Duodenal mucosa (tissue), 2 donors: ENCODE results near the gene IQGAP2.

Source experiments
- H3K27ac ChIP-seq: one replicate; pipeline ENCODE4 v1.7.0; 2013; ENCODE audit warnings: low read depth, low read length
- H3K27me3 ChIP-seq, 2 donors: one replicate each; pipeline ENCODE4 v1.7.0; 2013; ENCODE audit warnings: low read length in 2 of 2, control low read depth in 1 of 2; ENCODE audit not compliant: insufficient read depth in 2 of 2, control insufficient read depth in 1 of 2
- H3K36me3 ChIP-seq, 2 donors: one replicate each; pipeline ENCODE4 v1.7.0; 2013; ENCODE audit warnings: low read length in 2 of 2, control low read depth in 1 of 2; ENCODE audit not compliant: insufficient read depth in 2 of 2, control insufficient read depth in 1 of 2
- H3K4me1 ChIP-seq, 2 donors: one replicate each; pipeline ENCODE4 v1.7.0; 2013; ENCODE audit warnings: low read length in 2 of 2, control low read depth in 1 of 2; ENCODE audit not compliant: insufficient read depth in 2 of 2, control insufficient read depth in 1 of 2
- H3K4me3 ChIP-seq, 2 donors: one replicate each; pipeline ENCODE4 v1.7.0; 2013; ENCODE audit warnings: low read length in 2 of 2, low read depth in 1 of 2
- H3K9ac ChIP-seq, 2 donors: one replicate each; pipeline ENCODE4 v1.7.0; 2013; ENCODE audit warnings: low read length in 2 of 2, low read depth in 1 of 2
- H3K9me3 ChIP-seq, 2 donors: one replicate each; pipeline ENCODE4 v1.7.0; 2013; ENCODE audit warnings: low read length in 2 of 2, control low read depth in 1 of 2; ENCODE audit not compliant: control insufficient read depth in 1 of 2

Gene IQGAP2

DNA sequence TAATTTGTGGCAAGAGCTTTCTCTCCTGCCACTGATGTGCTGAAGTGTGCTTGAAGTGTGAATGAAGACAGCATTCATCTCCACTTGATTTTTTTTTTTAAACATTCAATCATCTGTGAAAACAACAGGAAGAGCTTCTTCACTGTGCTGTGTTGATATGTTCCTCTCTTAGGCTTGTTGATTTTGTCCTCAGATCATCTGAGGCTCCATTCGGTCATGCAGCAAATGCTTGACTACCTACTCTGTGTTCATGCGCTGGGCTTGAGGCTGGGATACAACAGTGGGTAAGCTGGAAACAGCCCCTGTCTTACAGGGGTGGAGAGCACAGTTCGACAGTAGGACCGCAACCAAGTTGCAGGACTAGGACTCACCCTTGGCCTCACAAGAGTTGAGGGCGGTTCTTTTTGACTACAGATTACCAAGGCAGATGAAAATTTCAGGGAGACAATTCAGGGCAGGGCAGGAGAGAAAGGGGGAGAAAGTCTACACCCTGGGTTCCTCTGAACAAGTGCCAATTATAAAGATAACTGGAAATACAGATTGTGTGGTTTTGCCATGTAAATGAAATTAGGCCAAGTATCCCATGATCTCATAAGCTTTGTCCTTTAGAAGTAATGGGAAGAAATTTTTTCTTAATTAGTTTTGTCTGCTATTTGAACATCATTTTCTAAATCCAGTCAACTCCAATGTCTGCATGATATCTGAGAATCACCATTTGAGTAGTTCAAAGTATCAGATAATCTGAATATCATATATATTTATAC lies 281.9 kb downstream of the IQGAP2 start:
- no peak overlapping the region for H3K27ac ChIP-seq
- H3K4me1 ChIP-seq, result peaks cover 7 to 19% of the 10 kb centered on the region in 2 donors
- peaks cover 9 to 20% of the 10 kb centered on the region in 2 donors for H3K36me3 ChIP-seq
- no peak overlapping the region for H3K9ac ChIP-seq
- H3K4me3 ChIP-seq, result no peak overlapping the region
- no peaks in the 10 kb centered on the region for H3K9me3 ChIP-seq
- no peaks in the 10 kb centered on the region for H3K27me3 ChIP-seq

DNA sequence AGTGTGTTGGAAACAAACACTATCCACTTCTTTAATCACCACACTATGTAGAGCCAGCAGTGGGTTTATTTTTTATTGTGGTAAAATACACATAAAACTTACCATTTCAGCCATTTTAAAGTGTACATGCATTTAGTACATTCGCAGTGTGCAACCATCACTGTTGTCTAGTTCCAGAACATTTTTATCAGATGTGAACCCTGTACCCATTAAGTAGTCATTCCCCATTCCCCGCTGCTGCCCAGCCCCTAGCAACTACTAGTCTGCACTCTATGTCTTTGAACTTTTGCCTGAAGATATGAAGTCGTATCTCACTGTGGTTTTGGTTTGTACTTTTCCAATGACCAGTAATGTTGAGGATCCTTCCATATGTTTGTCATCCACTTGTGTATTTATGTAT lies 282.6 kb downstream of the IQGAP2 start:
- H3K36me3 ChIP-seq, result peaks cover 14 to 20% of the 10 kb centered on the region in 2 donors
- no peaks in the 10 kb centered on the region for H3K27me3 ChIP-seq
- peaks cover 7 to 21% of the 10 kb centered on the region in 2 donors for H3K4me1 ChIP-seq
- H3K9ac ChIP-seq, result no peak overlapping the region
- no peak overlapping the region for H3K27ac ChIP-seq
- no peak overlapping the region for H3K4me3 ChIP-seq
- H3K9me3 ChIP-seq, result no peaks in the 10 kb centered on the region

DNA sequence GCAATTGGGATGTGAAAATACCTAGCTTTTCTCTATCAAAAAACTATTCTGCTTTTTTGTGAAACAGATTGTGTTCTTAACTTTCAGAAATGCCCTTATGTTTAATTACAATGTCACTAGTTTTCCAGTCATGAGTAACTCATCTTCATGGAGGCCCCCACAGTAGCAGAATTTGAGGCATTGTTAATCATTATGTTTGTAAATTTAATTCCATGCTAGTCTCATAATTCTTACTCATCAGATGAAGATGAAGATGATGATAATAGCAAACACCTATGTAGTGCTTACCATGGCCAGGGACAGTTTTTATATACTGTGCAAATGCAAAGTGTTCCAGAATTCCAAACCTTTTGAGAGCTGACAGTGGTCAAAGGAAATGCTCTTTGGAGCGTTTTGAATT lies 285.1 kb downstream of the IQGAP2 start:
- peaks cover 7 to 30% of the 10 kb centered on the region in 2 donors for H3K4me1 ChIP-seq
- peaks cover 20 to 24% of the 10 kb centered on the region in 2 donors for H3K36me3 ChIP-seq
- no peaks in the 10 kb centered on the region for H3K9me3 ChIP-seq
- no peak overlapping the region for H3K27ac ChIP-seq
- H3K4me3 ChIP-seq, result no peak overlapping the region
- no peaks in the 10 kb centered on the region for H3K27me3 ChIP-seq
- H3K9ac ChIP-seq, result no peak overlapping the region

DNA sequence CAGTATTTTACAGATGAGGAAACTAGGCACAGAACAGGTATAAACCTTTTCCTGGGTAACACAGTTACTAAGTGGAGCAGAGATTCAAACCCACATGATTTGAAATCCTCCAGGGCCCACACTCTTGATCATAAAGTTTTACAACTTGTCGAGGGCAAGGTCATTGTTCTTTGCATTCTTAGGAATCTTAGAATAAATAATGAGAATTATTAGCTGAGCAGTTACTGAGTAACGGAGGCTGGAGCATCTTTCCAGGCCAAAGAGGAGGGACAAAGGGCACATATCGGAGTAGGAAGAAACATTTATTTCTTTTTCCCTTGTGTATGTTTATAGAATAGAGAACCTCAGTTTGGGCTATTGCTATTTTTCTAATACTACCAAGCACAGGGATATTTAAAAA lies 285.8 kb downstream of the IQGAP2 start:
- peaks cover 24 to 26% of the 10 kb centered on the region in 2 donors for H3K36me3 ChIP-seq
- no peak overlapping the region for H3K4me3 ChIP-seq
- no peak overlapping the region for H3K9ac ChIP-seq
- no peaks in the 10 kb centered on the region for H3K27me3 ChIP-seq
- H3K27ac ChIP-seq, result no peak overlapping the region
- no peaks in the 10 kb centered on the region for H3K9me3 ChIP-seq
- peaks cover 7 to 30% of the 10 kb centered on the region in 2 donors for H3K4me1 ChIP-seq

DNA sequence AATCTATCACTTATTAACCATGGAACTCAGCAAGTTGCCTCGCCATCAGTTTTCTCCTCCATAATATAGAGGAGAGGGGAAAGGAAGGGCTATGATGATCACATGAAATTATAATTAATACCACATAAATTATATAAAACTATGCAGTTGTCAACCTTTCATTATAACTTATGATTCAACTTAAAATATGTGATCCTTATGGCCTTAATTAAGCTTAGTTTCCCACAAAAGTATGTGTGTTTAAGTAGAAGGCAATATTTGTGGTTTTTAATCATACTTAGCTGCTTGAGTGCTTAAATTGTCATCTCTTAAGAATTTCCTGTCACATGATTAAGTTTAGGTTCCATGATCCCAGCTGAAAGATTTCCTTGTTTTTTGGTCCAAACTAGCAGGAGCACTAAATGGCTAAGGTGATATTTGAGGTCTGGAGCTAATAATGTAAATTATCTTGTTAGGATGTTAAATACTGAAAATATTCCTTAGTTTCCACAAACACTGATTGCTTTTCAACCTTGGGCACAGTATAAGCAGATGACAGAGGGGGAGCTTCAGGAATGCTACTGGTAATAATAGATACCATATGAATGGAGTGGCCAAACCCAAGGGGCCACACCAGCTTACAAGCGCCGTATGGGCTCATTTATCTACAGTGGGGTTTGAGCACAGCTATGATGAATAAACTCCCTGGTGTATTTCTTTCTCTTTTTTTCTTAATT lies 286.4 kb downstream of the IQGAP2 start:
- H3K27ac ChIP-seq, result no peak overlapping the region

DNA sequence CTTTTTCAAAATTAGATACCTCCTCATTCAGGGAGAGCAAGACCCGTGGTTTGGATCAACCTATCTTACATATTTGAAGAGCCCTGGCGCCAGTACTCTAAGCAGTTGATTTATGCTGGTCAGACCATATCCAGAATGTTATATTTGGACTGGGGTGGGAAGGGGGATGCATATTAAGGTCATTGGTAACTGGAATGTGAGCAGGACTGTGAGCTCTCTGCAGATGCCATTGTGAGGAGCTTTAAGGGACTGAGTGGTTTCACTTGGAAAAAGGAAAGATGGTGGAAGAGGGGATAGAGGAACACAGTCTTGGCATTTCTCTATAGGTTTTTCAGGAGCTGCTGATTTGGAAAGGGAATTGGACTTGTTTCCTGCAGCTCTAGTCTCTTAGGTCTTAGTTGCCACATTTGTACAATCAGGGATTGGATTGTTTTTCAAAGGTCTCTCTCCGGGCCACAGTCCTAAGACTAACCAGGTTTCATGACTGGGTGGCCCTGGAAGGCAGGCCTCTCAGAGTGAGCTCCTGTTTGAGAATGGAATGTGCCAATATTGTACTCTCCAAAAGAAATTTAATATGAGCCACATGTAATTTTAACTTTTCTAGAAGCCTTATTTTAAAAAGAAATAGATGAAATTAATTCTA lies 287.1 kb downstream of the IQGAP2 start:
- Histone ChIP-seq H3K9me3 (no peaks in the 10 kb centered on the region), H3K36me3 (peaks cover 22 to 31% of the 10 kb centered on the region in 2 donors), H3K9ac (no peak overlapping the region), H3K4me1 (peaks cover 0 to 18% of the 10 kb centered on the region in 2 donors), H3K27me3 (no peaks in the 10 kb centered on the region), H3K4me3 (no peak overlapping the region), H3K27ac (no peak overlapping the region)

More for the DNA sequence above, 286.4 kb downstream of the IQGAP2 start:
- Histone ChIP-seq H3K9me3 (no peaks in the 10 kb centered on the region), H3K9ac (no peak overlapping the region), H3K4me1 (peaks cover 6 to 24% of the 10 kb centered on the region in 2 donors), H3K27me3 (no peaks in the 10 kb centered on the region), H3K4me3 (no peak overlapping the region), H3K36me3 (peaks cover 21 to 28% of the 10 kb centered on the region in 2 donors)

DNA sequence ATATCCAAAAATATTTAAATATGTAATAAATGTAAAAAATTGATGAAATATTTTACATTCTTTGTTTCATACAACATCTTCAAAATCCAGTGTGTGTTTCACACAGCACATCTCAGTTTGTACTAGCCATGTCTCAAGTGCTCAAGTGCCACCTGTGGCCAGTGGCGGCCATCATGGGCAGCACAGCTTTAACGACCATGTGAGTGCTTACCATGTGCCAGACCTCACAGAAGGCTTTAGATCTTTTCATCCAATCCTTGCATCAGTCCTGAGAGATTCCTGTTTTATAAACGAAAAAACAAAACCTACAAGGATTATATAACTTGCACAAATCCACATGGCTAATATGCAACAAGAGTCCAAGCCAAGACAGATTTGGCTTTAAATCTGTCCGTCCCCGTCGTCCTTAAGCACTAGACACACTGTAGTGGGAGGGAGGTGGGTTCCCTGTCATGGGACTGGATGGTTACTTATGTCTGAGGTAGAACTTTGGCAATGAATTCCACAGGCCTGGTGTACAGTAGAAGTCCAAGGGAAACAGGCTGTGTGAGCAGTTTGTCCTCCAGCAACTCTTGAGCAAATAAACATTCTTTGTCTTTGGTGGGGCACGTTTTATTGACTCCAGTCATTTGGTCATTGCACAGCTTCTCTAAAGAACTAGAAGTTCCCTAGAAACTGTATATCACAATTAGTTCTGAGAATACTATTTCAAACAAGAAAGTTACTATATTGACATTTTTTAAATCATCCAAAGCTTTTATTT lies 287.8 kb downstream of the IQGAP2 start:
- H3K36me3 ChIP-seq, result peaks cover 23 to 38% of the 10 kb centered on the region in 2 donors
- no peak overlapping the region for H3K9ac ChIP-seq
- H3K27ac ChIP-seq, result no peak overlapping the region
- no peak overlapping the region for H3K4me3 ChIP-seq
- H3K4me1 ChIP-seq, result peaks cover 0 to 14% of the 10 kb centered on the region in 2 donors
- no peaks in the 10 kb centered on the region for H3K9me3 ChIP-seq
- H3K27me3 ChIP-seq, result no peaks in the 10 kb centered on the region

DNA sequence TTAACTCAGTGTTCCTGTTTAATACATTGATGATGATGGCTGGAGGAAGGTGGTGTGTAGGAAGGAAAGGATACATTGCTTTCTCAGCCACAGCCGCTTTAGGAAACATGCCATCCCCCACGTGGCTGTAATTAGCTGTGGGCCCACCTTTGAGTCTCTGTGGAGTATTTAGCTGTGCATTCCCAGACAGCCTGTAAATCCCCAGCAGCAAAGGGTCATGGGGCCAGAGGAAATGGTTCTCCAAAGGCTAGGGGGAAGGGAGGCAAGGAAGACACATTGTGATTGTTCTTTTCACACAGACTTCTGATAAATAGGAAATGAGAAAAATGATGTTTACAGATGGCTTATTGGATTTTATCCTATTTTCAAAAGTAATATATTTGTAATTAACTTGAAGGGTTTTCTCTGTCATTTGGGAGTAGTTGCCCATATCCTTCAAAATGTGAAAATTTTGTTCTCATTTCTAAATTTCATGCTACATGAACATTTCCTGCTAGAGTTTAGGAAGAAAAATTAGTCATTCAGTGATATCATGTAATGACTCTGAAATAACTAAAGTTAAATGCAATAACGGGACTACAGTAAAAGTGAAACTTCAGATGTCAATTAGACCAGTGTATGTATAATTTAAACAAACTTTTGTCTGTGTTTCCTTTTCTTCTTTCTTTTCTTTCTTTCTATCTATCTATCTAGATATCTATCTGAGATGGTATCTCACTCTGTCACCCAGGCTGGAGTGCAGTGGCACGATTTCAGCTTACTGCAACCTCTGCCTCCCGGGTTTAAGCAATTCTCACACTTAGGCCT lies 288.6 kb downstream of the IQGAP2 start:
- Histone ChIP-seq H3K4me3 (no peak overlapping the region), H3K27ac (peak overlapping the region; percentile 13), H3K9me3 (no peaks in the 10 kb centered on the region), H3K9ac (no peak overlapping the region), H3K36me3 (peaks cover 29 to 42% of the 10 kb centered on the region in 2 donors), H3K4me1 (peaks cover 0 to 14% of the 10 kb centered on the region in 2 donors), H3K27me3 (no peaks in the 10 kb centered on the region)

DNA sequence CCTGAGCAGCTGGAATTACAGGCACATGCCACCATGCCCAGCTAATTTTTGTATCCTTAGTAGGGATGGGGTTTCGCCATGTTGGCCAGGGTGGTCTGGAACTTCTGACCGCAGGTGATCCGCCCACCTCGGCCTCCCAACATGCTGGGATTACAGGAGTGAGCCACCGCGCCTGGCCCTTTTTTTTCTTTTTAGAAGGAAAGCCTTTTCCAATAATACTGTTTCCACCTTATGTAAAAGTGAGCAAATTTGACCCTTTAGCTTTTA lies 289.1 kb downstream of the IQGAP2 start:
- no peaks in the 10 kb centered on the region for H3K9me3 ChIP-seq
- no peaks in the 10 kb centered on the region for H3K27me3 ChIP-seq
- H3K27ac ChIP-seq, result no peak overlapping the region
- H3K36me3 ChIP-seq, result peaks cover 28 to 39% of the 10 kb centered on the region in 2 donors
- no peak overlapping the region for H3K9ac ChIP-seq
- no peak overlapping the region for H3K4me3 ChIP-seq
- H3K4me1 ChIP-seq, result peaks cover 0 to 14% of the 10 kb centered on the region in 2 donors
